ENCODE results near the gene EXOG.

The EXOG gene

DNA sequence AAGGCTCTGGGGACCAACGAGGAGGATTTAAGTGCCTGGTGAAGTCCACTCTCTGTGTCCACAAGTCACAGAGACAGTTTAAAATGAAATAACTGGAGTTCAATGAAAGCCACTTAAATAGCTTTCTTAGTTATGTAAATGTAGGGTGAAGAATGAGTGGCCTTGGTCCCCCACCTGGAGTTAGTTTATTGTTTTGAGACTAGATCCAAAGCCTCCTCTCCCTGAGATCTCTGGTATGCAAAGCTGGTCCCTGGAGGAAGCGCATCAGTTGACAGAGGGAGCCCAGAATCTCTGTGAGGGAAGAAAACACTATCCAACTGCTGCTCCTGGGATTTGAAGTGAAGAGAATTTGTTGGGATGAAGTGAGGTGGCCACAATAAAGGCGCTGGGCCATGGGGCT is 40.5 kb downstream of the EXOG start:
- H3K27me3 ChIP-seq (ENCODE audit: control insufficient read depth in 1 of 2, insufficient read depth in 2 of 2, low read length in 2 of 2): no peaks in the 10 kb centered on the region
- no peaks in the 10 kb centered on the region for H3K4me1 ChIP-seq (ENCODE audit: insufficient read depth, low read length)
- H3K36me3 ChIP-seq (ENCODE audit: insufficient read depth, low read length): no peaks in the 10 kb centered on the region
- H3K9ac ChIP-seq (ENCODE audit: low read length): no peak overlapping the region
- no peak overlapping the region for H3K4me3 ChIP-seq (ENCODE audit: low read depth in 1 of 2, low read length in 2 of 2)
- no peak overlapping the region for H3K27ac ChIP-seq (ENCODE audit: low read depth, low read length)
- H3K9me3 ChIP-seq (ENCODE audit: low read length): no peaks in the 10 kb centered on the region

DNA sequence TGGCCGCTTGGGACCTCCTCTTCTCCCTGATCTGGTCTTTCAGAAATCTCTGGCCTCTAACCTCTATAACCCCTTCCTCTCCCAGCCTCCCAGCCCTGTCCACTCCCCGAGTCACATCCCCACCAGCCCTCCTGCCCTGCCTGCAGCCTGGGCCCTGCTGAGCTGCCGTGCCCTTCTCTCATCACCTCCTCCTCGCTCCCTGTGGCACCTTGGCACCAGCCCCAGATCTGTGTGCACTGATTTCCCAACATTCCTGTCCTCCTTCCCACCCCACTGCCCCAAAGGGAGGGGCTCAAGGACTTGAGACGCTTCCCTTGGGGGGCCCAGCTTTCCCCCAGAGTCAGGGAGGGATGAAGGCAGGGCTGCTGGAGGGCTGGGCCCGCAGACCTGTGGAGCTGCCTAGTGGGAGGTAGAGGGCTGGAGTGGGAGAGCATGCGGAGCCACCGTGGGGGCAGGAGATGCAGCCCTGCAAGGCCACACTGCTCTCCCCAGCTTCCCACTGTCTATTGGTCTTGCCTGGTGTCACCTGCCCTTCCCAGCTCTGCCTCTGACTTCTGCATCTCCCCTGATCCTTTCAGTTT is 42.7 kb downstream of the EXOG start:
- Histone ChIP-seq H3K4me1 (ENCODE audit: insufficient read depth, low read length) (no peaks in the 10 kb centered on the region), H3K36me3 (ENCODE audit: insufficient read depth, low read length) (no peaks in the 10 kb centered on the region), H3K27me3 (ENCODE audit: control insufficient read depth in 1 of 2, insufficient read depth in 2 of 2, low read length in 2 of 2) (no peaks in the 10 kb centered on the region), H3K27ac (ENCODE audit: low read depth, low read length) (no peak overlapping the region), H3K9me3 (ENCODE audit: low read length) (no peaks in the 10 kb centered on the region), H3K9ac (ENCODE audit: low read length) (no peak overlapping the region), H3K4me3 (ENCODE audit: low read depth in 1 of 2, low read length in 2 of 2) (no peak overlapping the region)

DNA sequence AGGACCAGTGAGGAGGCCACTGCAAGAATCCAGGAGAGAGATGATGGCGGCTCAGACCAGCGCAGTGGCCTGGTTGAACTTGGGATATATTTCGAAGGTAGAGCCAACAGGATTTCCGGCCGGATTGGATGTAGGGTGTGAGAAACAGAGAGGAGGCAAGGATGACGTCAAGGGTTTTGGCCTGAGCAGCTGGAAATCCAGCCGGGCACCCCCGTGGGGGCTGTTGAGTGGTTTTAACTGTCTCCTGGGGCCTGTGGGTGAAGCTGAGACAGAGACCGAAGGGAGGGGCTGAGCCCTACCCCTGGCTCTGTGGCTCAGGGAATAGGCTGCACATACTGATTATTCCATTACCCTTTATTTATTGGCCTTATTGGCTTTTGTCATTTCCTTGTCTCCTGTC is 45.7 kb downstream of the EXOG start:
- no peak overlapping the region for H3K4me3 ChIP-seq (ENCODE audit: low read depth in 1 of 2, low read length in 2 of 2)
- H3K27ac ChIP-seq (ENCODE audit: low read depth, low read length): no peak overlapping the region
- no peaks in the 10 kb centered on the region for H3K27me3 ChIP-seq (ENCODE audit: control insufficient read depth in 1 of 2, insufficient read depth in 2 of 2, low read length in 2 of 2)
- no peaks in the 10 kb centered on the region for H3K4me1 ChIP-seq (ENCODE audit: insufficient read depth, low read length)
- H3K36me3 ChIP-seq (ENCODE audit: insufficient read depth, low read length): no peaks in the 10 kb centered on the region
- no peaks in the 10 kb centered on the region for H3K9me3 ChIP-seq (ENCODE audit: low read length)
- H3K9ac ChIP-seq (ENCODE audit: low read length): no peak overlapping the region

DNA sequence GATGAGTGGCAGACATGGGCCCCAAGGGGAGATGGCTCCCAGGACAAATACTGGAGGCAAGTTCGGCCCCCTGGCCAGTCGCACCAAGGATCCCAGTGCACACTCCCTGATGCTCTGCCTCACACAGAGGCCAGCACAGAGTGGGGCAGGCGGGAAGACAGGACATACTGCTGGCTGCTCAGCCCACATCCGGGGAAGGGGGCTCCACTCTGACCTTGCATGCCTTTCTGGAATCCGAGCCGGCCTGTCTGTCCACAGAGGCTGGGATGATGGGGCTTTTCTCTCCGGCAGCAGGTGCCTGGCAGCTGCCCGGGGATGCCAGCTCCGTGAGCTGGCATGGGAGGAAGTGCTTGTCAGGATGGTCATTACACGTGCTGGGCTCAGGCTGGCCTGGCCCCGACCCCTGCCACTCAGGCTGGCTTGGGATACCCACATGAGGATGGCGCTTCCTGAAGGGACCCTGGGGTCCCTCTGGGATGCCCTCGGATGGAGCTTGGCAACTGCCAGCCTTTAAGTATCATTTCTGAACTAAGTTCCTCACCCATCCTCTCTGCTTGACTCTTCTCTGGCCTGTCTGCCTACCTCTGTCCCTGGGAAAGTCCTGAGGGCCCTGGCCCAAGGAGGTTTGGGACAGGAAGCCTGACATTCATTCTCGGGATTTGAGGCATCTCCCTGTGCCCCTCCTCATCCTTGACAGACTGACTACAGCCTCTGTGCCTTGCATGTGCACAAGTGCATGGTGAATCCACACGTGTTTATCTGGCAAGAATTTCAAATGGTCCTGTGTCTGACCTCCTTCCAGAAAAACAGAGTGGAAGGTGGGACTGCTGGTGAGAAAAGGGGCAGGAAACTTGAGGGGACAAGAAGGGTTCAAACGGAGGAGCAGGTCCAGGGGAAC is 46.5 kb downstream of the EXOG start:
- Histone ChIP-seq H3K9me3 (ENCODE audit: low read length) (no peaks in the 10 kb centered on the region), H3K27ac (ENCODE audit: low read depth, low read length) (no peak overlapping the region), H3K4me3 (ENCODE audit: low read depth in 1 of 2, low read length in 2 of 2) (no peak overlapping the region), H3K27me3 (ENCODE audit: control insufficient read depth in 1 of 2, insufficient read depth in 2 of 2, low read length in 2 of 2) (no peaks in the 10 kb centered on the region), H3K36me3 (ENCODE audit: insufficient read depth, low read length) (no peaks in the 10 kb centered on the region), H3K4me1 (ENCODE audit: insufficient read depth, low read length) (no peaks in the 10 kb centered on the region), H3K9ac (ENCODE audit: low read length) (no peak overlapping the region)

DNA sequence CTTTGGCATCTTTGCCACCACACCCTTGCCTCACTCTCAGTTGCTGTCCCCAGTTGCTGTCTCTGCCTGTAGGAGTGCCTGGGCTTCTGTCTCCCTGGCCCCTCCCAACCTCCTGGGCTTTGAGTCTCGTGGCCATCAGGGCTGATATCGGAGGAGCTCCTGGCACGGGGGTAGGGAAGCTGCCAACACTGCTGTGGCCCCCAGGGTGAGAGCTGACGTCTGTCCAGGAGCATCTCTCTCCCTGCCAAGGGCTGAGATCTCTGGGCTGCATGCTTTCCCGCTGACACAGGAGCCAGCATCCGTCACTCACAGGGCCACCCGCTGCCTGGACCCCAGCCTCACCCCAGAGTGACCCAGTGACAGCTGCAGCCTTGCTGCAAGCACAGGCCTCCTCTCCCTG is 47.4 kb downstream of the EXOG start:
- Histone ChIP-seq H3K9ac (ENCODE audit: low read length) (no peak overlapping the region), H3K27ac (ENCODE audit: low read depth, low read length) (no peak overlapping the region), H3K9me3 (ENCODE audit: low read length) (no peaks in the 10 kb centered on the region), H3K27me3 (ENCODE audit: control insufficient read depth in 1 of 2, insufficient read depth in 2 of 2, low read length in 2 of 2) (no peaks in the 10 kb centered on the region), H3K4me3 (ENCODE audit: low read depth in 1 of 2, low read length in 2 of 2) (no peak overlapping the region), H3K36me3 (ENCODE audit: insufficient read depth, low read length) (no peaks in the 10 kb centered on the region), H3K4me1 (ENCODE audit: insufficient read depth, low read length) (no peaks in the 10 kb centered on the region)

DNA sequence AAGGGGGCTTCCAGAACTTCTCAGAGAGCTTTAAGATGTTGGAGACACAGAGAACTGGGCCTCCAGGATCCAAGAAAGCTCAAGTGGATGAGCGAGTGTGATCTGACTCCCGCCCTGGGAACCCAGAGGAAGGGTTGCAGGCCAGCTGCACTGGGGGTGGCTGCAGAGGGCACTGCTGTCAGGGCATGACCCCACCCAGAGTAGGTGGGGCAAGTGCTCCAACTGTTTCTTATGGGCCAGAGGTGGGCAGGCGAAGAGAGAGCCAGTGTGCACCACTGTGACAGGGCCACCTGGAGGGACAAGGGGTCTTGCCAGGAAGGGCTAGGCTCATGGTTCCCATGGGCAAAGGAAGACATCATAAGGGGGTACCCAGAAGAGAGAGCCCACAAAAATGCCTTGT is 48.8 kb downstream of the EXOG start:
- Histone ChIP-seq H3K27ac (ENCODE audit: low read depth, low read length) (no peak overlapping the region), H3K9me3 (ENCODE audit: low read length) (no peaks in the 10 kb centered on the region), H3K36me3 (ENCODE audit: insufficient read depth, low read length) (no peaks in the 10 kb centered on the region), H3K9ac (ENCODE audit: low read length) (no peak overlapping the region), H3K27me3 (ENCODE audit: control insufficient read depth in 1 of 2, insufficient read depth in 2 of 2, low read length in 2 of 2) (no peaks in the 10 kb centered on the region), H3K4me1 (ENCODE audit: insufficient read depth, low read length) (no peaks in the 10 kb centered on the region), H3K4me3 (ENCODE audit: low read depth in 1 of 2, low read length in 2 of 2) (no peak overlapping the region)

DNA sequence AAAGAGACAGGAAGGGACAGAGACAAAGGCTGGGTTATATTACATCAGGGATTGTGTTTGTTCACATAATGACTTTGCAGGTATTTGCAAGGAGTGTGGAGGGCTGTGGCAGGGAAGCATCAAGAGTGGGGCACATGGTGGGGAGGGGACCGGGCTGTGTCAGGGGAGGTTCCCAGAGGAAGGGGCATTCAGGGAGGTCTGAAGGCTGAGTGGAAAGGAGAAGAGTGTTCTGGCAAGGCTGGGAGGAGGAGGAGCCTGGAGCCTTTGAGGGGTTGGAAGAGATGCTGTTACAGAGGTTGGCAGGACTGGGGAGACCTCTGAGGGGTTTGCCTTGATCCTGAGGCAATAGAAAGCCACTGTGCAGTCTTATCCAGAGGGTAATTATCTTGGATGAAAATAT is 49.4 kb downstream of the EXOG start:
- Histone ChIP-seq H3K36me3 (ENCODE audit: insufficient read depth, low read length) (no peaks in the 10 kb centered on the region), H3K9ac (ENCODE audit: low read length) (no peak overlapping the region), H3K4me1 (ENCODE audit: insufficient read depth, low read length) (no peaks in the 10 kb centered on the region), H3K4me3 (ENCODE audit: low read depth in 1 of 2, low read length in 2 of 2) (no peak overlapping the region), H3K27ac (ENCODE audit: low read depth, low read length) (no peak overlapping the region), H3K9me3 (ENCODE audit: low read length) (no peaks in the 10 kb centered on the region), H3K27me3 (ENCODE audit: control insufficient read depth in 1 of 2, insufficient read depth in 2 of 2, low read length in 2 of 2) (no peaks in the 10 kb centered on the region)

DNA sequence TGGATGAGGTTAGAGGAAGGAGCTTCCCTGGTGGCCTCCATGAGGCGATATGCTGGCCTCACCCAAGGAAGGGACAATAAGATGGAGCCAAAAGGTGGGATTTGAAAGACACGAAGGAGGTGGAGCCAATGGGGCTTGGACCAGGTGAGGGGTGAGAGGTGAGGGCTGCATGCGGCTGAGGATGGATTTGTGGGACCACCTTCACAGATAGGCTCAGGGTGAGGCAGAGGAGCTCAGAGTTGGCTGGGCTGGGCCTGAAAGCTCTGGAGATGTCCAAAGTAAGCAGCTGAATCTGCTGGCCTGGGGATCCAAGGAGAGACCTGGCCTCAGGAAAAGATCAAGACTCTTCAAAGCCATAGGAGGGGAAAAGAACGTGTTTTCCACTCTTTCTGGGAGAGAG is 49.8 kb downstream of the EXOG start:
- no peaks in the 10 kb centered on the region for H3K4me1 ChIP-seq (ENCODE audit: insufficient read depth, low read length)
- no peaks in the 10 kb centered on the region for H3K9me3 ChIP-seq (ENCODE audit: low read length)
- H3K9ac ChIP-seq (ENCODE audit: low read length): no peak overlapping the region
- H3K4me3 ChIP-seq (ENCODE audit: low read depth in 1 of 2, low read length in 2 of 2): no peak overlapping the region
- H3K36me3 ChIP-seq (ENCODE audit: insufficient read depth, low read length): no peaks in the 10 kb centered on the region
- H3K27me3 ChIP-seq (ENCODE audit: control insufficient read depth in 1 of 2, insufficient read depth in 2 of 2, low read length in 2 of 2): no peaks in the 10 kb centered on the region
- no peak overlapping the region for H3K27ac ChIP-seq (ENCODE audit: low read depth, low read length)

DNA sequence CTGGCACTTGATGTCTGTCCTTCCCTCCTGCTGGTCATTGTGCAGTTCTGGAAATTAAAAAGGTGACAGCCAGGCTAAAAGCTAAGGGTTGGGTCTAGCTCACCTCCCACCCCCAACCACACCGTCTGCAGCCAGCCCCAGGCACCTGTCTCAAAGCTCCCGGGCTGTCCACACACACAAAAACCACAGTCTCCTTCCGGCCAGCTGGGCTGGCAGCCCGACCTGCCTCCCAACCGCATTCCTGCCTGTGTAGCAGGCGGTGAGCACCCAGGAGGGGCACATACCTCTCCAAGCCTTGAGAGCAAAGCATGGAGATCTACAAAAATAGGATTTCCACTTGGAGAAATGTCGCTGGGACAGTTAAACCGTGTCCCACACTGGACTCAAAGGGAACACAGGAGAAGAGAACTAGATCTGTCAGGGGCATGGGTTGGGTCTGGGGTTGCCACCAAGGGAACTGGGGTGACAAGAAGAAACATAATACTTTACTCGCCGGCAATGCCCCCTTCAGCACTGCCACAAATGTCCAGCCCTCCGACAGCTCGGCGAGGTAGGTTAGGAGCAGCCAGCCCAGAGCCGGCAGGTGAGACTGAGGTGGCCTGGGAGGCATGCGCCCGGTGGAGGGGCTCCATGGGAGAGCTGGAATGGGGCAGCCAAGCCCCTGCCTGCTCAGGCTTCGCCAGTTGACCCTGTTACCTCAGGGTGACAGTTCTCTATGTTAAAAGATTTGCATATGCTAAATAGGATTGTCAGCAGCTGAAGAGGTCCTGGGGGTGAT is 52.2 kb downstream of the EXOG start:
- H3K27me3 ChIP-seq (ENCODE audit: control insufficient read depth in 1 of 2, insufficient read depth in 2 of 2, low read length in 2 of 2): no peaks in the 10 kb centered on the region
- no peak overlapping the region for H3K4me3 ChIP-seq (ENCODE audit: low read depth in 1 of 2, low read length in 2 of 2)
- no peak overlapping the region for H3K27ac ChIP-seq (ENCODE audit: low read depth, low read length)
- no peaks in the 10 kb centered on the region for H3K36me3 ChIP-seq (ENCODE audit: insufficient read depth, low read length)
- no peaks in the 10 kb centered on the region for H3K9me3 ChIP-seq (ENCODE audit: low read length)
- no peak overlapping the region for H3K9ac ChIP-seq (ENCODE audit: low read length)
- H3K4me1 ChIP-seq (ENCODE audit: insufficient read depth, low read length): no peaks in the 10 kb centered on the region

DNA sequence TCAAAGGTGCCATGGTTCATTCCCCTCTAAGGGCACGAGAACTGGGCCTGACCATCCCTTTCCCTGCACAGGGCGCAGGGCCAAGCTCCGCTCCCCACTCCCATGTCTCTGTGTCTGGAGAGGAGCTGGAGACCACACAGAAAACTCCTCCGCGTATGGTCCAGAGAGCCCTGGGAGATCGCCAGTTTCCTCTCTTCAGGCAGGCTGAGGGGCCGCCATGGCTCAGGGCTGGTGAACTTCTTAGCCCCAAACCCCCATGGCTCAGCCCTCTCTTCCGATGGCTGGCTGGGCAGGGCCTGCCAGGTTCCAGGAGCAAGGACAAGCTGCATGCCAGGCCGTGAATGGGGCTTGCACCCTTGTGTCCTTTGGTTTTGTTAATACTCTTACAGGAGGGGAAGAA is 52.9 kb downstream of the EXOG start:
- no peaks in the 10 kb centered on the region for H3K36me3 ChIP-seq (ENCODE audit: insufficient read depth, low read length)
- no peak overlapping the region for H3K27ac ChIP-seq (ENCODE audit: low read depth, low read length)
- H3K4me3 ChIP-seq (ENCODE audit: low read depth in 1 of 2, low read length in 2 of 2): no peak overlapping the region
- no peaks in the 10 kb centered on the region for H3K4me1 ChIP-seq (ENCODE audit: insufficient read depth, low read length)
- H3K9ac ChIP-seq (ENCODE audit: low read length): no peak overlapping the region
- no peaks in the 10 kb centered on the region for H3K27me3 ChIP-seq (ENCODE audit: control insufficient read depth in 1 of 2, insufficient read depth in 2 of 2, low read length in 2 of 2)
- no peaks in the 10 kb centered on the region for H3K9me3 ChIP-seq (ENCODE audit: low read length)

DNA sequence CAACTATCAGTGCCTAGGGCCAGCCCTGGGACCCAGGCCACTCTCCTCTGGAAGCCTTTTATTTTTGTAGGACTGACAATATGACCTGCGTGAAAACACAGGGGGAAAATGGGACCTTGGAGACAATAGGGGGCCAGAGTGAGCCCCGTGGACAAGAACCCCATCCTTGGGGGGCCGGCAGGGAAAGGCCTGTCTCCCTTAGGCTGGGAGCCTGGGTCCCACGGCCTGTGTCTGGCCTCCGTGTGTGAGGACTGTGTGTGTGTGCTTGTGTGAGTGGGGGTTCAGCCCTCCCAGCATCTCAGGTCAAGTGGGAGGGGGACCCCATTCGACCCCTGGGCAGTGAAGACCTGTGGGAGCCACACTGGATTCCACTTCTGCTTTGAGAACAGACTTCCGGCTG is 53.3 kb downstream of the EXOG start:
- H3K9me3 ChIP-seq (ENCODE audit: low read length): no peaks in the 10 kb centered on the region
- no peaks in the 10 kb centered on the region for H3K36me3 ChIP-seq (ENCODE audit: insufficient read depth, low read length)
- no peak overlapping the region for H3K4me3 ChIP-seq (ENCODE audit: low read depth in 1 of 2, low read length in 2 of 2)
- no peaks in the 10 kb centered on the region for H3K27me3 ChIP-seq (ENCODE audit: control insufficient read depth in 1 of 2, insufficient read depth in 2 of 2, low read length in 2 of 2)
- H3K9ac ChIP-seq (ENCODE audit: low read length): no peak overlapping the region
- H3K27ac ChIP-seq (ENCODE audit: low read depth, low read length): no peak overlapping the region
- H3K4me1 ChIP-seq (ENCODE audit: insufficient read depth, low read length): no peaks in the 10 kb centered on the region

Data from muscle layer of colon (tissue), 2 donors.